SK-N-SH treated with all-trans-retinoic acid at 6 μM for 48 hours (cell line): ENCODE data around the gene DHRS3.
"Not testable (repeated sequence)": the region's sequence is repeated elsewhere in the genome, so short reads cannot be mapped to it uniquely, and the experiment has no call there.

Experiments
- ATAC-seq: fragments of 200-7000 bp; cut with Tn5 transposase; 3 replicates; pipeline ENCODE4 v1.9.1; 2020; ENCODE audit warnings: mild to moderate bottlenecking, moderate library complexity
- ARNTL ChIP-seq: fragments of 450-650 bp; formaldehyde crosslinking; IDR thresholded peaks from 2 replicates; pipeline ENCODE4 v1.5.0; 2020; ENCODE audit warnings: low read depth, mild to moderate bottlenecking, moderate library complexity, borderline replicate concordance
- BACH2 ChIP-seq: fragments of 250-450 bp; sonication (Bioruptor Pico); IDR thresholded peaks from 2 replicates; pipeline ENCODE4 v1.9.0; 2021; ENCODE audit warnings: mild to moderate bottlenecking, borderline replicate concordance
- GLIS3 ChIP-seq: fragments of 250-450 bp; sonication (Bioruptor Pico); IDR thresholded peaks from 2 replicates; pipeline ENCODE4 v1.5.0; 2020; ENCODE audit warnings: mild to moderate bottlenecking, moderate library complexity
- ISL1 ChIP-seq: fragments of 250-450 bp; sonication (Bioruptor Pico); IDR thresholded peaks from 2 replicates; pipeline ENCODE4 v2.1.2; 2022; ENCODE audit warnings: mild to moderate bottlenecking, moderate library complexity
- PATZ1 ChIP-seq: fragments of 250-450 bp; sonication (Bioruptor Pico); IDR thresholded peaks from 2 replicates; pipeline ENCODE4 v1.8.0; 2020; ENCODE audit warnings: mild to moderate bottlenecking, moderate library complexity, borderline replicate concordance
- PPARA ChIP-seq: fragments of 250-450 bp; sonication (Bioruptor Pico); IDR thresholded peaks from 2 replicates; pipeline ENCODE4 v1.5.0; 2020; ENCODE audit warnings: mild to moderate bottlenecking, borderline replicate concordance
- RARB ChIP-seq: fragments of 250-450 bp; sonication (Bioruptor Pico); IDR thresholded peaks from 2 replicates; pipeline ENCODE4 v1.8.0; 2021; ENCODE audit warnings: mild to moderate bottlenecking, moderate library complexity
- SNAI2 ChIP-seq: fragments of 250-450 bp; sonication (Bioruptor Pico); IDR thresholded peaks from 2 replicates; pipeline ENCODE4 v1.5.0; 2020; ENCODE audit warnings: mild to moderate bottlenecking, moderate library complexity
- TCF4 ChIP-seq: fragments of 250-450 bp; sonication (Bioruptor Pico); IDR thresholded peaks from 2 replicates; pipeline ENCODE4 v1.8.0; 2021; ENCODE audit warnings: mild to moderate bottlenecking, moderate library complexity, borderline replicate concordance
- TOX ChIP-seq: fragments of 250-450 bp; sonication (Bioruptor Pico); IDR thresholded peaks from 2 replicates; pipeline ENCODE4 v1.8.0; 2021; ENCODE audit warnings: mild to moderate bottlenecking, moderate library complexity, borderline replicate concordance
- TSHZ2 ChIP-seq: fragments of 250-450 bp; sonication (Bioruptor Pico); IDR thresholded peaks from 2 replicates; pipeline ENCODE4 v1.5.0; 2020; ENCODE audit warnings: mild to moderate bottlenecking, moderate library complexity
- ZFP3 ChIP-seq: fragments of 250-450 bp; sonication (Bioruptor Pico); IDR thresholded peaks from 2 replicates; pipeline ENCODE4 v1.5.0; 2020; ENCODE audit warnings: mild to moderate bottlenecking, moderate library complexity
- ZNF565 ChIP-seq: fragments of 450-650 bp; formaldehyde crosslinking; conservative IDR thresholded peaks from 2 replicates; pipeline ENCODE4 v1.5.0; 2020; ENCODE audit warnings: low read depth, mild to moderate bottlenecking, moderate library complexity
- ZNF70 ChIP-seq: fragments of 450-650 bp; formaldehyde crosslinking; IDR thresholded peaks from 2 replicates; pipeline ENCODE4 v1.5.0; 2020; ENCODE audit warnings: mild to moderate bottlenecking, moderate library complexity
- ZNF8 ChIP-seq: fragments of 450-650 bp; formaldehyde crosslinking; IDR thresholded peaks from 2 replicates; pipeline ENCODE4 v1.5.0; 2020; ENCODE audit warnings: mild to moderate bottlenecking, moderate library complexity
- TF ChIP-seq, protein P1 (sequence below): fragments of 250-450 bp; sonication (Bioruptor Pico); IDR thresholded peaks from 2 replicates; pipeline ENCODE4 v1.5.1; 2020; ENCODE audit warnings: low read depth, mild to moderate bottlenecking, moderate library complexity
- TF ChIP-seq, protein P2 (sequence below): fragments of 250-450 bp; sonication (Bioruptor Pico); IDR thresholded peaks from 2 replicates; pipeline ENCODE4 v1.5.1; 2021; ENCODE audit warnings: mild to moderate bottlenecking, moderate library complexity
- TF ChIP-seq, protein P3 (sequence below): fragments of 250-450 bp; sonication (Bioruptor Pico); IDR thresholded peaks from 2 replicates; pipeline ENCODE4 v1.8.0; 2021; ENCODE audit warnings: low read depth, mild to moderate bottlenecking, moderate library complexity, borderline replicate concordance

Gene DHRS3

GRCh38 chr1:12539320-12539704 lies 78.7 kb downstream of the DHRS3 start:
- ATAC-seq = no peak

DNA sequence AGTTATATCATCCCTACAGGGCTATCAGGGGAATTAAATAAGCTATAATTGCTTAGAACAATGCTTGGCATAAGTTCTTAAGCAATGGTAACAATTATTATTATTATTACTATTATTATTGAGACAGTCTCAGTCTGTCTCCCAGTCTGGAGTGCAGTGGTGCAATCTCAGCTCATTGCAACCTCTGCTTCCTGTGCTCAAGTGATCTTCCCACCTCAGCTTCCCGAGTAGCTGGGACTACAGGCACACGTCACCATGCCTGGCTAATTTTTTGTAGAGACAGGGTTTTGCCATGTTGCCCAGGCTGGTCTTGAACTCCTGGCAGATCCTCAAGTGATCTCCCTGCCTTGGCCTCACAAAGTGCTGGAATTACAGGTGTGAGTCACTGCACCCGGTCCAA lies 79.5 kb downstream of the DHRS3 start:
- not testable (repeated sequence) for ATAC-seq

More at GRCh38 chr1:12539320-12539704, 78.7 kb downstream of the DHRS3 start:
- TF ChIP-seq PPARA (CRISPR knock-in tag) = no peak
- TF ChIP-seq GLIS3 (CRISPR knock-in tag) = no peak
- TF ChIP-seq ZNF70 = no peak
- no peak for TF ChIP-seq TCF4

DNA sequence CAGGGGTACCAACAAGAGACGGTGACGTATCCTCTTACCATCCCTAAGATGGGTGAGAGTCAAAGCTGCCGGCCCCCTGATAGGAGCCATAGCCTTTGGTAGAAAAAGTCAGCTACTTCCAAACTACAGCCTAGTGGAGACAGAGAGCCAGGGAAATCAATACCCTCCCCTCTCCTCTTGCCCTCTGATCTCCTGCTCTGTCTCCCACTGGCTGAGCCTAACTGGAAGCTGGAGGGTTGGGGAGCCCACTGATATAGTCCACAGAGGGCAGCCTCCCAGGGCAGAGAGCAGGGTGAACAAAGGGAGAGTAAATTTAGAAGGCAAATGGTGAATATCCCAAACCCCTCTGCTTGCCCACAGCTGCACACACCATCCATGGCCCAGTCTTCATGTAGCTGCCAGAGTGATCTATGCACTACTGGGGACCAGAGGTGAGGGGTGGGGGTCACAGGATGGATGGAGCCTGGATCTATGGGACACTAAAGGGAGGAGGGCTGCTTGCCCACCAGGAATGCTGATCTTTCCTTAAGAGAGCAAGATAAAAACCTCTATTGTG lies 80.0 kb downstream of the DHRS3 start:
- no peak for ATAC-seq

GRCh38 chr1:12537294-12537693 lies 80.7 kb downstream of the DHRS3 start:
- ATAC-seq = no peak
- TF ChIP-seq ARNTL (CRISPR knock-in tag) (no peak), TOX (CRISPR knock-in tag) (no peak), SNAI2 (CRISPR knock-in tag) (no peak), TSHZ2 (CRISPR knock-in tag) (no peak), BACH2 (CRISPR knock-in tag) (no peak), RARB (CRISPR knock-in tag) (no peak), ZNF565 (CRISPR knock-in tag) (no peak), ZFP3 (CRISPR knock-in tag) (no peak), ZNF8 (CRISPR knock-in tag) (no peak), ISL1 (CRISPR knock-in tag) (no peak), PPARA (CRISPR knock-in tag) (no peak), GLIS3 (CRISPR knock-in tag) (no peak), PATZ1 (no peak), ZNF70 (no peak)
- TF ChIP-seq, protein P1, sequence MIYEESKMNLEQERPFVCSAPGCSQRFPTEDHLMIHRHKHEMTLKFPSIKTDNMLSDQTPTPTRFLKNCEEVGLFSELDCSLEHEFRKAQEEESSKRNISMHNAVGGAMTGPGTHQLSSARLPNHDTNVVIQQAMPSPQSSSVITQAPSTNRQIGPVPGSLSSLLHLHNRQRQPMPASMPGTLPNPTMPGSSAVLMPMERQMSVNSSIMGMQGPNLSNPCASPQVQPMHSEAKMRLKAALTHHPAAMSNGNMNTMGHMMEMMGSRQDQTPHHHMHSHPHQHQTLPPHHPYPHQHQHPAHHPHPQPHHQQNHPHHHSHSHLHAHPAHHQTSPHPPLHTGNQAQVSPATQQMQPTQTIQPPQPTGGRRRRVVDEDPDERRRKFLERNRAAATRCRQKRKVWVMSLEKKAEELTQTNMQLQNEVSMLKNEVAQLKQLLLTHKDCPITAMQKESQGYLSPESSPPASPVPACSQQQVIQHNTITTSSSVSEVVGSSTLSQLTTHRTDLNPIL = no peak
- TF ChIP-seq, protein P2, sequence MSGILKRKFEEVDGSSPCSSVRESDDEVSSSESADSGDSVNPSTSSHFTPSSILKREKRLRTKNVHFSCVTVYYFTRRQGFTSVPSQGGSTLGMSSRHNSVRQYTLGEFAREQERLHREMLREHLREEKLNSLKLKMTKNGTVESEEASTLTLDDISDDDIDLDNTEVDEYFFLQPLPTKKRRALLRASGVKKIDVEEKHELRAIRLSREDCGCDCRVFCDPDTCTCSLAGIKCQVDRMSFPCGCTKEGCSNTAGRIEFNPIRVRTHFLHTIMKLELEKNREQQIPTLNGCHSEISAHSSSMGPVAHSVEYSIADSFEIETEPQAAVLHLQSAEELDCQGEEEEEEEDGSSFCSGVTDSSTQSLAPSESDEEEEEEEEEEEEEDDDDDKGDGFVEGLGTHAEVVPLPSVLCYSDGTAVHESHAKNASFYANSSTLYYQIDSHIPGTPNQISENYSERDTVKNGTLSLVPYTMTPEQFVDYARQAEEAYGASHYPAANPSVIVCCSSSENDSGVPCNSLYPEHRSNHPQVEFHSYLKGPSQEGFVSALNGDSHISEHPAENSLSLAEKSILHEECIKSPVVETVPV = no peak

More for the DNA sequence above, 80.0 kb downstream of the DHRS3 start:
- TF ChIP-seq ZFP3 (CRISPR knock-in tag) = no peak
- no peak for TF ChIP-seq TSHZ2 (CRISPR knock-in tag)
- TF ChIP-seq, protein P3, sequence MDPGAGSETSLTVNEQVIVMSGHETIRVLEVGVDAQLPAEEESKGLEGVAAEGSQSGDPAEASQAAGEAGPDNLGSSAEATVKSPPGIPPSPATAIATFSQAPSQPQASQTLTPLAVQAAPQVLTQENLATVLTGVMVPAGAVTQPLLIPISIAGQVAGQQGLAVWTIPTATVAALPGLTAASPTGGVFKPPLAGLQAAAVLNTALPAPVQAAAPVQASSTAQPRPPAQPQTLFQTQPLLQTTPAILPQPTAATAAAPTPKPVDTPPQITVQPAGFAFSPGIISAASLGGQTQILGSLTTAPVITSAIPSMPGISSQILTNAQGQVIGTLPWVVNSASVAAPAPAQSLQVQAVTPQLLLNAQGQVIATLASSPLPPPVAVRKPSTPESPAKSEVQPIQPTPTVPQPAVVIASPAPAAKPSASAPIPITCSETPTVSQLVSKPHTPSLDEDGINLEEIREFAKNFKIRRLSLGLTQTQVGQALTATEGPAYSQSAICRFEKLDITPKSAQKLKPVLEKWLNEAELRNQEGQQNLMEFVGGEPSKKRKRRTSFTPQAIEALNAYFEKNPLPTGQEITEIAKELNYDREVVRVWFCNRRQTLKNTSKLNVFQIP = no peak
